ENCODE data around the gene KPNA6. TPM values are rescaled to one million over a fixed set of nuclear protein-coding genes. Genes with fewer than 3 reads are reported as not detected.

KPNA6 gene
- total RNA-seq, 2 experiments from 2014 or later = 19.5 to 36.3 TPM

DNA sequence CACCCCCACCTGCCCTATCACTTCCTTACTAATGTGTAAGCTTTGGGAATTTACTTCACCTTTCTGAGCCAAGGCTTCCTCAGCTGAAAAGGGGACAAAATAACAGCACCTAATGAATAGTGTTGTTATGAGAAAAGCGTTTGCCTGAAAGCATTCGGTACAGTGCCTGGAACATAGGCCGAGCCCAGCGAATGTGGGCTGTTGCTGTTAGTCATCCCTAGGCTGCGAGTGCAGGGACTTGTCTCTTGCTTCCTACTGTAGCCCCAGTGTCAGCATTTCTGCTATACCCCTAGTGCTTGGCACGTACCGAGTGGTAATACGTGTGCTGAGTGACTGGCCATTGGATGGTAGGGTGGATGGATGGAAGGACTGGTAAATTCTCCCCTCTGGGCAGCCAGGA is 16.7 kb upstream of the KPNA6 start:
- Histone ChIP-seq H3K9me3 (ENCODE audit: low read length) (no peaks in the 10 kb centered on the region), H3K4me3 (ENCODE audit: low read depth, low read length, poor library complexity, severe bottlenecking) (no peak overlapping the region), H4K20me1 (ENCODE audit: insufficient read depth, low read length) (no peaks in the 10 kb centered on the region), H2AFZ (ENCODE audit: low read length) (no peak overlapping the region), H3K27ac (ENCODE audit: low read depth, low read length, poor library complexity, severe bottlenecking) (no peak overlapping the region), H3K9me2 (ENCODE audit: insufficient read depth, low read length) (no peaks in the 10 kb centered on the region), H3K79me2 (ENCODE audit: insufficient read depth, low read depth, low read length) (no peaks in the 10 kb centered on the region), H3K36me3 (ENCODE audit: insufficient read depth, low read length) (peaks cover 69% of the 10 kb centered on the region), H3K4me1 (ENCODE audit: insufficient read depth, low read length, poor library complexity, severe bottlenecking) (no peaks in the 10 kb centered on the region), H3K4me2 (ENCODE audit: low read length) (no peak overlapping the region)
- no TSS peak for BruUV-seq (replicated peaks)
- CTCF ChIA-PET (ENCODE audit: unreplicated experiment) = no interaction called here
- POLR2A ChIA-PET = interaction anchor here (0.7 kb wide), 1 partner anchor 517 kb away, joined by 3 read pairs; no protein-coding TSS in a partner anchor
- no peak for TF ChIP-seq EZH2phosphoT487 (IDR thresholded peaks at IDR 0.05; ENCODE audit: borderline replicate concordance, low read depth, low read length)
- TF ChIP-seq, protein P1, sequence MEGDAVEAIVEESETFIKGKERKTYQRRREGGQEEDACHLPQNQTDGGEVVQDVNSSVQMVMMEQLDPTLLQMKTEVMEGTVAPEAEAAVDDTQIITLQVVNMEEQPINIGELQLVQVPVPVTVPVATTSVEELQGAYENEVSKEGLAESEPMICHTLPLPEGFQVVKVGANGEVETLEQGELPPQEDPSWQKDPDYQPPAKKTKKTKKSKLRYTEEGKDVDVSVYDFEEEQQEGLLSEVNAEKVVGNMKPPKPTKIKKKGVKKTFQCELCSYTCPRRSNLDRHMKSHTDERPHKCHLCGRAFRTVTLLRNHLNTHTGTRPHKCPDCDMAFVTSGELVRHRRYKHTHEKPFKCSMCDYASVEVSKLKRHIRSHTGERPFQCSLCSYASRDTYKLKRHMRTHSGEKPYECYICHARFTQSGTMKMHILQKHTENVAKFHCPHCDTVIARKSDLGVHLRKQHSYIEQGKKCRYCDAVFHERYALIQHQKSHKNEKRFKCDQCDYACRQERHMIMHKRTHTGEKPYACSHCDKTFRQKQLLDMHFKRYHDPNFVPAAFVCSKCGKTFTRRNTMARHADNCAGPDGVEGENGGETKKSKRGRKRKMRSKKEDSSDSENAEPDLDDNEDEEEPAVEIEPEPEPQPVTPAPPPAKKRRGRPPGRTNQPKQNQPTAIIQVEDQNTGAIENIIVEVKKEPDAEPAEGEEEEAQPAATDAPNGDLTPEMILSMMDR (conservative IDR thresholded peaks at IDR 0.05; ENCODE audit: low read length) = no peak
- intact Hi-C loops (cut with micrococcal nuclease; ENCODE audit: unreplicated experiment) = no loop called here
- no peak for DNase-seq (ENCODE audit: low spot score)

DNA sequence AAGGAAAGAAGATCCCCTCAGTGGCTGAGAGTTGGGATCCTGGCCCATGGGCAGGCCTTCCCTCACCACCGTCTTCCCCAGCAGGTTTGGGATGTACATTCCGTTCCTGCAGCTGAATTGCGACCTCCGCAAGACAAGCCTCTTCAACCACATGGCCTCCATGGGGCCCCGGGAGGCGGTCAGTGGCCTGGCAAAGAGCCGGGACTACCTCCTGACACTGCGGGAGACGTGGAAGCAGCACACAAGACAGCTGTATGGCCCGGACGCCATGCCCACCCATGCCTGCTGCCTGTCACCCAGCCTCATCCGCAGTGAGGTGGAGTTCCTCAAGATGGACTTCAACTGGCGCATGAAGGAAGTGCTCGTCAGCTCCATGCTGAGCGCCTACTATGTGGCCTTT is 16.3 kb upstream of the KPNA6 start:
- H3K9me3 ChIP-seq (ENCODE audit: low read length) = no peaks in the 10 kb centered on the region
- no peak overlapping the region for H3K4me3 ChIP-seq (ENCODE audit: low read depth, low read length, poor library complexity, severe bottlenecking)
- no peak overlapping the region for H2AFZ ChIP-seq (ENCODE audit: low read length)
- H3K4me2 ChIP-seq (ENCODE audit: low read length) = no peak overlapping the region
- BruUV-seq (replicated peaks) = no TSS peak
- peaks cover 69% of the 10 kb centered on the region for H3K36me3 ChIP-seq (ENCODE audit: insufficient read depth, low read length)
- no peaks in the 10 kb centered on the region for H4K20me1 ChIP-seq (ENCODE audit: insufficient read depth, low read length)
- no peaks in the 10 kb centered on the region for H3K4me1 ChIP-seq (ENCODE audit: insufficient read depth, low read length, poor library complexity, severe bottlenecking)
- ChIA-PET POLR2A (no interaction called here), CTCF (ENCODE audit: unreplicated experiment) (no interaction called here)
- no peak overlapping the region for H3K27ac ChIP-seq (ENCODE audit: low read depth, low read length, poor library complexity, severe bottlenecking)
- intact Hi-C loops (cut with micrococcal nuclease; ENCODE audit: unreplicated experiment) = no loop called here
- TF ChIP-seq, protein P1 (conservative IDR thresholded peaks at IDR 0.05; ENCODE audit: low read length) = no peak
- no peak for TF ChIP-seq EZH2phosphoT487 (IDR thresholded peaks at IDR 0.05; ENCODE audit: borderline replicate concordance, low read depth, low read length)
- no peaks in the 10 kb centered on the region for H3K79me2 ChIP-seq (ENCODE audit: insufficient read depth, low read depth, low read length)
- DNase-seq (ENCODE audit: low spot score) = no peak
- H3K9me2 ChIP-seq (ENCODE audit: insufficient read depth, low read length) = no peaks in the 10 kb centered on the region

DNA sequence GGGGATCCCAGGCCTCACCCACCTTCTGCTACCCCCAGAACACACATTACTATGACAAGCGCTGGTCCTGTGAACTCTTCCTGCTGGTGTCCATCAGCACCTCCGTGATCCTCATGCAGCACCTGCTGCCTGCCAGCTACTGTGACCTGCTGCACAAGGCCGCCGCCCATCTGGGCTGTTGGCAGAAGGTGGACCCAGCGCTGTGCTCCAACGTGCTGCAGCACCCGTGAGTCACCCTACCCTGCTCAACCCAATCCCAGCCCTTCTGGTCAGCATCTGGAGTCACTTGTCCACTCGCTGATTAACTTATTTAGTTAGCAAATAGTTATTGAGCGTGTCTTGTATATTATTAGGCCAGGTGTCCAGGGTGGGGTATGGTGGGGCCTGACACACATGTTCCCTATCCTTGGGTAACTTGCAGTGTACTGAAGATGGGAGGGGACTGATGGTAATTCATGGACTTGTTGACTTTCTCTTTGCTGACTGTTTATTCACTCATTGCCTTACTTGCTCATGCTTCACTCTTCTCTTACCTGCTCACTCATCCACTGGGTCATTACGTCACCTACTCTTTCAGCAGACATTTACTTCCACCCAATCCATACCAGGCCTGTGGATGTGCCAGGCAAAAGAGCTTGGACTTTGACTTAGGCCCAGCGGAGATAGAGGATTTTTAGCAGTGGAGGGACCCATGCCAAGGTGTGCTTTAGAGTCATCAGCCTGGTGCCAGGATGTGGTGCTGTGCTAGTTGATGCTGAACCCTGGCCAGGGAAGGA is 12.9 kb upstream of the KPNA6 start:
- CTCF ChIA-PET (ENCODE audit: unreplicated experiment) = no interaction called here
- Histone ChIP-seq H3K36me3 (ENCODE audit: insufficient read depth, low read length) (peaks cover 75% of the 10 kb centered on the region), H4K20me1 (ENCODE audit: insufficient read depth, low read length) (no peaks in the 10 kb centered on the region), H3K9me3 (ENCODE audit: low read length) (no peaks in the 10 kb centered on the region), H3K4me2 (ENCODE audit: low read length) (no peak overlapping the region), H3K9me2 (ENCODE audit: insufficient read depth, low read length) (no peaks in the 10 kb centered on the region), H3K27ac (ENCODE audit: low read depth, low read length, poor library complexity, severe bottlenecking) (no peak overlapping the region), H2AFZ (ENCODE audit: low read length) (no peak overlapping the region), H3K4me1 (ENCODE audit: insufficient read depth, low read length, poor library complexity, severe bottlenecking) (no peaks in the 10 kb centered on the region), H3K4me3 (ENCODE audit: low read depth, low read length, poor library complexity, severe bottlenecking) (no peak overlapping the region), H3K79me2 (ENCODE audit: insufficient read depth, low read depth, low read length) (no peaks in the 10 kb centered on the region)
- DNase-seq (ENCODE audit: low spot score) = no peak
- POLR2A ChIA-PET = no interaction called here
- BruUV-seq (replicated peaks) = no TSS peak
- no peak for TF ChIP-seq EZH2phosphoT487 (IDR thresholded peaks at IDR 0.05; ENCODE audit: borderline replicate concordance, low read depth, low read length)
- TF ChIP-seq, protein P1 (conservative IDR thresholded peaks at IDR 0.05; ENCODE audit: low read length) = no peak
- intact Hi-C loops (cut with micrococcal nuclease; ENCODE audit: unreplicated experiment) = no loop called here
